Measurements from ENCODE around the gene ARHGEF12. TPM values are rescaled to one million over a fixed set of nuclear protein-coding genes. Genes with fewer than 3 reads are reported as not detected.

Gene ARHGEF12
- total and polyA plus RNA-seq, 3 donors from 2014 or later, result 26.6 to 74.1 (median 72.7) TPM

DNA sequence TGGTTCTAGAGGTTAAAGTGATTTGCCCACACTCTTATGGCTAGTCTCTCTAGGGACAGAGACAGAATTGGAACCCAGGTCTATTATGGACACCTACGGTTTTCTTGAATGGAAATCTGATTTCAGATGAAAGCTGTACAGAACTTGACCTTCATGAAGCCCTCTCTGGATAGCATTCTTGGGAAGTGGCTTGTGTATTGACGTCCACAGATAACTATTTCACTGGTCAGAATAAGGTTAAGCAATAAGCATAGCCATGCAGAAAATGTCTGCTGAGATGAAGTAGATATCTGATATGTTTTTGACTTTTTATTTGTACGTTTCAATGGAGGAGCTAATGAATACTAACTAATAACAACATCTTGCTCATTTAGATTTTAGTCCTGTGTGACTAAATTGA lies 10.0 kb upstream of the ARHGEF12 start:
- 20 to 21% methylated on average over 3 of the region's 3 CpGs for WGBS, 2 donors
- peak overlapping the region; percentile 76 for H3K4me3 ChIP-seq
- H3K36me3 ChIP-seq (ENCODE audit: low read depth, missing control alignments), result no peaks in the 10 kb centered on the region
- H3K27me3 ChIP-seq, result no peaks in the 10 kb centered on the region
- intact Hi-C loops (cut with DNase I; ENCODE audit: low total_unique reads), result no loop called here
- H3K9me3 ChIP-seq, result no peaks in the 10 kb centered on the region
- no peak for DNase-seq
- peaks cover 16% of the 10 kb centered on the region for H3K4me1 ChIP-seq
- H3K27ac ChIP-seq, result peak overlapping the region; percentile 91 to 95
- TF ChIP-seq, protein P1, sequence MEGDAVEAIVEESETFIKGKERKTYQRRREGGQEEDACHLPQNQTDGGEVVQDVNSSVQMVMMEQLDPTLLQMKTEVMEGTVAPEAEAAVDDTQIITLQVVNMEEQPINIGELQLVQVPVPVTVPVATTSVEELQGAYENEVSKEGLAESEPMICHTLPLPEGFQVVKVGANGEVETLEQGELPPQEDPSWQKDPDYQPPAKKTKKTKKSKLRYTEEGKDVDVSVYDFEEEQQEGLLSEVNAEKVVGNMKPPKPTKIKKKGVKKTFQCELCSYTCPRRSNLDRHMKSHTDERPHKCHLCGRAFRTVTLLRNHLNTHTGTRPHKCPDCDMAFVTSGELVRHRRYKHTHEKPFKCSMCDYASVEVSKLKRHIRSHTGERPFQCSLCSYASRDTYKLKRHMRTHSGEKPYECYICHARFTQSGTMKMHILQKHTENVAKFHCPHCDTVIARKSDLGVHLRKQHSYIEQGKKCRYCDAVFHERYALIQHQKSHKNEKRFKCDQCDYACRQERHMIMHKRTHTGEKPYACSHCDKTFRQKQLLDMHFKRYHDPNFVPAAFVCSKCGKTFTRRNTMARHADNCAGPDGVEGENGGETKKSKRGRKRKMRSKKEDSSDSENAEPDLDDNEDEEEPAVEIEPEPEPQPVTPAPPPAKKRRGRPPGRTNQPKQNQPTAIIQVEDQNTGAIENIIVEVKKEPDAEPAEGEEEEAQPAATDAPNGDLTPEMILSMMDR (IDR thresholded peaks at IDR 0.05), result no peak
- TF ChIP-seq POLR2A (IDR thresholded peaks at IDR 0.05), result no peak

DNA sequence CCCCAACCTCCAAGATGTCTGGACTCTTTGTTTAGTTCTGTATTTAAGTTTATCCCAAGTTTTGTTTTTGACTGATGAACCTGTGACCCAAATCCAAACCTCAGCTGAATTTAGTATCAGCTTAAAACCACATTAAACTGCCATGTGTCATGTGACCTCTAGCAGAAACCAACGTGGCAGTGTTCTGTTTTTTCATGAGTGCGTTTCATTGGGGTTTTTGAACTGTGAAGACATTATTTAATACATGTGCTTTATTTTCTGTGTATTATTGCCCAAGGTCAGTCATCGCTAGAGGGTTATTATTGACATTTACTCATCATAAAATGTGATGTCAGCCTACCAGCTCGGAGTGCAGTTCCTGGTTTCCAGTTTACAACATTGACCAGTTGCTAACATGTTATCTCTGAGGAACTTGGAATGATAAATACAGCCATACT lies 9.3 kb upstream of the ARHGEF12 start:
- intact Hi-C loops (cut with DNase I; ENCODE audit: low total_unique reads), result no loop called here
- H3K27me3 ChIP-seq, result no peaks in the 10 kb centered on the region
- peaks cover 20% of the 10 kb centered on the region for H3K4me1 ChIP-seq

DNA sequence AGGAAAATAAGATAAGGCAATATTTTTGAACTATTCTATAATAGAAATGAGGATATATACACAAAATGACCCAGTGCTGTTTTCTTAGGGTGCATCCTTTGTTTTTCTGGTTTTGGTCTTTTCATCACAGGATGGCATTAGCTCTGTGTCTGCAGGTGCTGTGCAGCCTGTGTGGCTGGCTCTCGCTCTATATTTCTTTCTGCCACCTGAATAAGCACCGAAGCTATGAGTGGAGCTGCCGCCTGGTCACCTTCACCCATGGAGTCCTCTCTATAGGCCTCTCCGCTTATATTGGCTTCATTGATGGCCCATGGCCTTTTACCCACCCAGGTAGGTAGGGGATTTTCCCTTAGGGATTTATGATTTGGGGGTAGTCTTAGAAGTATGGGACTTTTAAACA lies 8.9 kb upstream of the ARHGEF12 start:
- DNase-seq, result no peak
- no peaks in the 10 kb centered on the region for H3K36me3 ChIP-seq (ENCODE audit: low read depth, missing control alignments)
- no peaks in the 10 kb centered on the region for H3K27me3 ChIP-seq
- H3K27ac ChIP-seq, result peak overlapping the region in 1 of 2 donors; percentile 95
- no peaks in the 10 kb centered on the region for H3K9me3 ChIP-seq
- TF ChIP-seq POLR2A (IDR thresholded peaks at IDR 0.05), result no peak
- TF ChIP-seq, protein P1 (IDR thresholded peaks at IDR 0.05), result no peak
- intact Hi-C loops (cut with DNase I; ENCODE audit: low total_unique reads), result no loop called here
- H3K4me3 ChIP-seq, result no peak overlapping the region
- WGBS, 2 donors, result 95 to 96% methylated on average over 4 of the region's 4 CpGs
- H3K4me1 ChIP-seq, result peaks cover 20% of the 10 kb centered on the region

More for the DNA sequence above, 9.3 kb upstream of the ARHGEF12 start:
- Histone ChIP-seq H3K36me3 (ENCODE audit: low read depth, missing control alignments) (no peaks in the 10 kb centered on the region), H3K9me3 (no peaks in the 10 kb centered on the region), H3K4me3 (no peak overlapping the region), H3K27ac (peak overlapping the region in 1 of 2 donors; percentile 95)
- DNase-seq, result no peak
- TF ChIP-seq, protein P1 (IDR thresholded peaks at IDR 0.05), result no peak
- TF ChIP-seq POLR2A (IDR thresholded peaks at IDR 0.05), result no peak
- 58 to 64% methylated on average over 4 of the region's 4 CpGs for WGBS, 2 donors

DNA sequence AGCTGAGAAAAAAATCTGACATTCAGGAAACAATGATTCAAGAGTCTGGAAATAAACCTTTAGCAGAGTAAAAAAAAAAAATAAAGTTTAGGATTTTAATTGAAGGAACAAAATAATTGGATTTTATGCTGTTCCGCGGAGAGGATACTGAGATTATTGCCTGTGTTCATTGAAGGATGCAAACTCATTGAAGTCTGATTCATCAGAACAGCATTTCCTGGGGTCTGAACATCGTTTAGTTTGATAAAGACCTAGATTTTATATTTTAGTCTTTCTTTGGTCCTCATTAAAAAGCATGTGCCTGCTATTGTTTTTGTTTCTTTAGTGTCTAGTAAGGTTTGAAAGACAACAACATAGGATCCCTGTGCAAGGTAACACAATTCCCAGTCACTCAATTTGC lies 6.7 kb upstream of the ARHGEF12 start:
- Histone ChIP-seq H3K36me3 (ENCODE audit: low read depth, missing control alignments) (no peaks in the 10 kb centered on the region), H3K9me3 (no peaks in the 10 kb centered on the region), H3K27me3 (no peaks in the 10 kb centered on the region), H3K4me3 (no peak overlapping the region), H3K4me1 (peaks cover 20% of the 10 kb centered on the region), H3K27ac (no peak overlapping the region)
- WGBS, 2 donors, result 89% methylated on average over 3 of the region's 3 CpGs
- intact Hi-C loops (cut with DNase I; ENCODE audit: low total_unique reads), result no loop called here
- TF ChIP-seq, protein P1 (IDR thresholded peaks at IDR 0.05), result no peak
- no peak for TF ChIP-seq POLR2A (IDR thresholded peaks at IDR 0.05)
- no peak for DNase-seq

DNA sequence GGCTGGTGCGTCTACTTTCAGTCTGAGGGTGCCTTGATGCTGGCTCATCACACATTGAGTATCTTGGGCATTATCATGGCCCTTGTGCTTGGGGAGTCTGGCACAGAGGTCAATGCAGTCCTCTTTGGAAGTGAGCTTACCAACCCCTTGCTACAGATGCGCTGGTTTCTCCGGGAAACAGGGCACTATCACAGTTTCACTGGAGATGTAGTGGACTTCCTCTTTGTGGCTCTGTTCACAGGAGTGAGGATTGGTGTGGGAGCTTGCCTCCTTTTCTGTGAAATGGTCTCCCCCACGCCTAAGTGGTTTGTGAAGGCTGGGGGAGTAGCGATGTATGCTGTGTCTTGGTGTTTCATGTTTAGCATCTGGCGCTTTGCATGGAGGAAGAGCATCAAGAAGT lies 6.2 kb upstream of the ARHGEF12 start:
- Histone ChIP-seq H3K4me3 (no peak overlapping the region), H3K4me1 (peaks cover 20% of the 10 kb centered on the region), H3K27me3 (no peaks in the 10 kb centered on the region), H3K27ac (no peak overlapping the region), H3K36me3 (ENCODE audit: low read depth, missing control alignments) (no peaks in the 10 kb centered on the region), H3K9me3 (no peaks in the 10 kb centered on the region)
- WGBS, 2 donors, result 87 to 95% methylated on average over 6 of the region's 6 CpGs
- DNase-seq, result no peak
- intact Hi-C loops (cut with DNase I; ENCODE audit: low total_unique reads), result no loop called here
- TF ChIP-seq POLR2A (IDR thresholded peaks at IDR 0.05), result no peak
- TF ChIP-seq, protein P1 (IDR thresholded peaks at IDR 0.05), result no peak
